ENCODE measurements around the gene HK2.

HK2 gene

DNA sequence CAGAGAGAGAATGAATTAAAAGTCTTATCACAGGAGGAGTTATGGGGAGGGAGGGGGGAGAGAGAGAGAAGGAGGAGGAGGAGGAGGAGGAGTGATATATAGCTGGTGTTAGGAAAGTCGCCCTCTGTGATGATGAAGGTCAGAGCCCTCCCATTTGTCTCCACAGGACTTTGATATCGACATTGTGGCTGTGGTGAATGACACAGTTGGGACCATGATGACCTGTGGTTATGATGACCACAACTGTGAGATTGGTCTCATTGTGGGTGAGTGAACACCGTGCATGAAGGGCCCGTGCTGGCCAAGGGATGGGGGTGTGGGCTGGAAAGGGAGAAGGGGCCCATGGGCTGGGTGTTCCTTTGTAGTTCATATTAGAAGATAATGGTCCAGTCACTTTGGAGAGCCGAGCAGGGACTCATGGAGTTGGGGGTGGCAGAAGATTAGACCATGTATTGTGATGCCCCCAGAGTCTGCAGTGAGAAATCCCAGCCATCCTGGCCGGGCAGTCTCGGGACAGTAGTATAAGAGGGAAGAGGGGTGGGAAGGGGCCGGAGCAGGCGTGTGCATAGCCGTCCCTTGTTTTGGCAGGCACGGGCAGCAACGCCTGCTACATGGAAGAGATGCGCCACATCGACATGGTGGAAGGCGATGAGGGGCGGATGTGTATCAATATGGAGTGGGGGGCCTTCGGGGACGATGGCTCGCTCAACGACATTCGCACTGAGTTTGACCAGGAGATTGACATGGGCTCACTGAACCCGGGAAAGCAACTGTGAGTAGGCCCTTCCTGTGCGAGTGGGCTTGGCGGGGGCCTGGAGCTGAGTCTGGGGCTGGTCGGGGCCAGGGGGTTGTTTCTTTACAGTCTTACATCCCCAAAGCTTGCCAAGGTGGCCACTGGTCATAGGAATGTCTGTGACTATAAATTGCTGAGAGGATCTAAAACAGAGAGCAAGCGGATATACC, 40.0 kb downstream of the HK2 start:
- DNase-seq (ENCODE audit: insufficient read length, low spot score) (no peak), FAIRE-seq (no peak)
- TF ChIP-seq SPI1 (IDR thresholded peaks at IDR 0.05; ENCODE audit: low read depth, low read length) (no peak), POU2F2 (IDR thresholded peaks at IDR 0.05; ENCODE audit: low read depth, low read length) (no peak)

DNA sequence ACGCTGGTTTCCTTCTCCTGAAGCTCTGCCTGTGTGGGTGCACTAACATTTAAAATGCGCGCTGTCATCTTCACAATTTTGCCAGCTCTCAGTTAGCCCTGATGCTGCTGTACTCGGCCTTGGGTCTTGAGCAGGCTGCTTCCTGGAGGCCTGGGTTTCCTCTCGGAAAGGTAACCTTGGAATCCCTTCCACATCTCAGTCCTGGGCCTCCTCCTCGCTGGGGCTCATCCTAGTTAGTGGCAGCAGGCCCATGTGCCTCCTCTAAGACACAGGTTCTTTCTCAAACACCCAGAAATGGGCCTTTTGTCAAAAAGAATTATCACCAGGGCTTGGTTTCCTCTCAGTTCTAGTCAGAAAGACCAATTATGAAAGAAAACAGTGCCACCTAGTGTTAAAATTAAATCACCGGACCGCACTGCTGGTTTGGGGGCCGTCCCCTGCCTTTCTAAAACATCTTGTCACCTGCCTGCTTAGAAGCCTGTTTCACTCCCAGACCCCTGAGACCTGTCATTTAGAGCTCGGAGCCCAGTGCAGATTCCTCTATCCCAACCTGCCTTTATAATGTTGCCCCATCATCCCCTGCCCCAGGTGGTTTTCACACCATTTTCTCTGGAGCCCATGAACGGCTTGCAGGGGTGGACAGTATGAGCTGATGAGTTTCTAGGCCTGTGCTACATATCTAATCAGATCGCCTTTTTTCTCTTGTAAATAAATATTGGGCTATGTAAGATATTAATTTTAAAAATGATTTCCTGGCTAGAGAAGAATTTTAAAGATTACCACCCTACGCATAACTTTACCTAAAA, 42.4 kb downstream of the HK2 start:
- TF ChIP-seq POLR2A (IDR thresholded peaks at IDR 0.05; ENCODE audit: low read depth, low read length) (no peak), POLR2AphosphoS5 (IDR thresholded peaks at IDR 0.05; ENCODE audit: low read depth, low read length) (no peak), POU2F2 (IDR thresholded peaks at IDR 0.05; ENCODE audit: low read depth, low read length) (no peak), PAX5 (IDR thresholded peaks at IDR 0.05; ENCODE audit: insufficient read depth, low read length, severe bottlenecking) (no peak), SPI1 (IDR thresholded peaks at IDR 0.05; ENCODE audit: low read depth, low read length) (no peak), TAF1 (IDR thresholded peaks at IDR 0.05; ENCODE audit: low read depth, low read length) (no peak)
- DNase-seq (ENCODE audit: insufficient read length, low spot score) (peak; percentile 59), FAIRE-seq (peak; percentile 51)

DNA sequence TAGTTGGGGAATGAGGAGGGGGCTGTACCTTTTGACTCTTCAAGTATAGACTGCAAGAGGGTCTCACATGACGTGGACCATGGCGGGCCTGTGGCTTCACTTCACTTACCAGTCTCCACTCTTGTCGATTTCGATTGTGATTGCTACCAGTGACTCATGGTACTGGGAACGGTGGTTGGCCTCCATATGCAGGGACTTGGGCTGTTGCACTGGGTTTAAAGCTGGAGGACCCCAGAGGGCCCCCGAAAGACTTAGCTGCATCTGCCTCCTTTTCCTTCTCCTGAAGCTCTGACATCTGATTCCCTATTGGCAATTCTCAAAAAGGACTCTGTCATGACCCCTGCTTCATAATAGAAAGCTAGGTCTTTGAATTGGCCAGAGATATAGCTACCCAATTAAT, 43.4 kb downstream of the HK2 start:
- FAIRE-seq (no peak), DNase-seq (ENCODE audit: insufficient read length, low spot score) (no peak)
- no peak for TF ChIP-seq SPI1 (IDR thresholded peaks at IDR 0.05; ENCODE audit: low read depth, low read length)

DNA sequence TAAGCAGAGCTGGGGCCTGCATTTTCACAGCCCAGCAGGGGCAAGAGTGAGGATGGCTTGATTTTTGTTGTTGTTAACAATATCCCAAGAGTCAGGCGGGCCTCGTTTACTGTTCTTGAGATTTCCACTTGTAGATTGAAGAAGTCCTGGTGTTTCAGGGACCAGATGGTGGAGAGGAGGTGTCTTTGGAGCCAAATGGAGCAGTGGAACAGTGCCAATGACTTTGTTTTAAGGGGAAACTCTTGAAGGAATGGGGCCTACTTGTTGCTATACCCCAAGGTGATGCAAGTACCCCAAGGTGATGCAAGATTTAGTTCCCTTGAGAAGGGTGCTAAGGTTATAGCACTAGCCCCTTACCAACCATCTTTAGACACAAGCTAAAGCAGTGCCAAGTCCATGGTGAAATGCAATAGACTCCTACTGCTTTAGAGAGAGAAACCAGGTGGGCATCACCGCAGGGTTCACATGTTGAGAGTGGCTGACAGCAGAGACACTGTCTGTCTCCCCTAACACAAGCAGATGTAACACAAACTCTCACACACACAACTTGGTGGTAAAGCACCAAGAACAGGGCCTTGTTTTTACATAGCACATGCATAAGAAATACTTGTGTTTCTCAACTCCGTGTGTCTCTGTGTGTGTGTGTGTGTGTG, 44.0 kb downstream of the HK2 start:
- DNase-seq (ENCODE audit: insufficient read length, low spot score) (no peak), FAIRE-seq (no peak)
- TF ChIP-seq SPI1 (IDR thresholded peaks at IDR 0.05; ENCODE audit: low read depth, low read length) (no peak), TAF1 (IDR thresholded peaks at IDR 0.05; ENCODE audit: low read depth, low read length) (no peak), PAX5 (IDR thresholded peaks at IDR 0.05; ENCODE audit: insufficient read depth, low read length, severe bottlenecking) (no peak), POLR2AphosphoS5 (IDR thresholded peaks at IDR 0.05; ENCODE audit: low read depth, low read length) (no peak), POLR2A (IDR thresholded peaks at IDR 0.05; ENCODE audit: low read depth, low read length) (no peak), POU2F2 (IDR thresholded peaks at IDR 0.05; ENCODE audit: low read depth, low read length) (no peak)

DNA sequence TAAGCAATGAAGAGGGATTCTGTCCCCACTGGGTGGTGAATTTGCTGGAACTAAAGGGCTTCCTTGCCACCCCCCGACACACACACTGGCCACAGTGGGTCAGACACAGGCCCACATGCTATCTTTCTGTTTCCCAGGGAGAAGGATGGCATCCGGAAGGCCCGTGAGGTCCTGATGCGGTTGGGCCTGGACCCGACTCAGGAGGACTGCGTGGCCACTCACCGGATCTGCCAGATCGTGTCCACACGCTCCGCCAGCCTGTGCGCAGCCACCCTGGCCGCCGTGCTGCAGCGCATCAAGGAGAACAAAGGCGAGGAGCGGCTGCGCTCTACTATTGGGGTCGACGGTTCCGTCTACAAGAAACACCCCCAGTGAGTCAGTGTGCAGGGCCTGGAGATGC, 44.6 kb downstream of the HK2 start:
- DNase-seq (ENCODE audit: insufficient read length, low spot score) (no peak), FAIRE-seq (no peak)
- TF ChIP-seq POLR2AphosphoS5 (IDR thresholded peaks at IDR 0.05; ENCODE audit: low read depth, low read length) (no peak), TAF1 (IDR thresholded peaks at IDR 0.05; ENCODE audit: low read depth, low read length) (no peak)

DNA sequence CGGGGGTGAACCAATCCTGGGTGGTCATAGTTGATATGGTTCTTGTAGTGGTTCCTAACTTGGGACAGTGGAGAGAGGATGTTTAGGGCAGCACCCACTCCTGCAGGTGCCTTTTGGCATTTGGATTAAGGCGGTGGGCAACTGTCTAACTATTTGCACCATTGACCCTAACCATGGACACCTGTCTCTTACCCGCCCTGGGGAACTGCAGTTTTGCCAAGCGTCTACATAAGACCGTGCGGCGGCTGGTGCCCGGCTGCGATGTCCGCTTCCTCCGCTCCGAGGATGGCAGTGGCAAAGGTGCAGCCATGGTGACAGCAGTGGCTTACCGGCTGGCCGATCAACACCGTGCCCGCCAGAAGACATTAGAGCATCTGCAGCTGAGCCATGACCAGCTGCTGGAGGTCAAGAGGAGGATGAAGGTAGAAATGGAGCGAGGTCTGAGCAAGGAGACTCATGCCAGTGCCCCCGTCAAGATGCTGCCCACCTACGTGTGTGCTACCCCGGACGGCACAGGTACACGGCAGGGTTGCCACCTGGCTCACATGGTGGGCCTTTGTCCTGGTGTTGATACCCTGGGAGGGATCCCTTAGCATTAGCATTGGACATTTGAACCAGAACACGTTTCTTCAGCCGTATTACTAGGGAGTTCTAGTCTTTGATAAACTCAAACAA, 46.3 kb downstream of the HK2 start:
- FAIRE-seq = no peak

DNA sequence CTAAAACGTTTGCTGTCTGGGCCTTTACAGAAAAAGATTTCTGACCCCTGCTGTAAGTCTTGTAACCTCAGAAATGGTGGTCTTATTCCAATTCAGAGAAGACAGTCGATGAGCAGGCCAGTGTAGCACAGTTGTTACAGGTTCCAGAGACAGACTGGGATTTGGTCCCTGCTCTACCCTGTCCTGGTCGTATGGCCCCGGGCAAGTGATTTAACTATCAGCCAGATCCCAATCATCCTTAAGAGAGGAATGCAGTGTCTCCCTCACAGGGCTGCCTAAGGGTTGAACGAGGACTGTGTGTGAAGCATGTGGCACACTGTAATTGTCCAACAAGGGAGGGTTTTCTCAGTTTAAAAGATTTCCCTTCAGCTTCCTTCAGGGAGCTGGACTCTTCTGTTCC, 47.2 kb downstream of the HK2 start:
- FAIRE-seq = no peak
- no peak for TF ChIP-seq POLR2A (IDR thresholded peaks at IDR 0.05; ENCODE audit: low read depth, low read length)
- TF ChIP-seq POLR2AphosphoS5 (IDR thresholded peaks at IDR 0.05; ENCODE audit: low read depth, low read length) = no peak
- no peak for TF ChIP-seq TAF1 (IDR thresholded peaks at IDR 0.05; ENCODE audit: low read depth, low read length)
- TF ChIP-seq POU2F2 (IDR thresholded peaks at IDR 0.05; ENCODE audit: low read depth, low read length) = no peak
- TF ChIP-seq SPI1 (IDR thresholded peaks at IDR 0.05; ENCODE audit: low read depth, low read length) = no peak
- no peak for TF ChIP-seq PAX5 (IDR thresholded peaks at IDR 0.05; ENCODE audit: insufficient read depth, low read length, severe bottlenecking)
- no peak for DNase-seq (ENCODE audit: insufficient read length, low spot score)

More for the DNA sequence above, 46.3 kb downstream of the HK2 start:
- no peak for TF ChIP-seq TAF1 (IDR thresholded peaks at IDR 0.05; ENCODE audit: low read depth, low read length)
- TF ChIP-seq POU2F2 (IDR thresholded peaks at IDR 0.05; ENCODE audit: low read depth, low read length) = no peak
- TF ChIP-seq SPI1 (IDR thresholded peaks at IDR 0.05; ENCODE audit: low read depth, low read length) = no peak
- no peak for TF ChIP-seq POLR2A (IDR thresholded peaks at IDR 0.05; ENCODE audit: low read depth, low read length)
- TF ChIP-seq POLR2AphosphoS5 (IDR thresholded peaks at IDR 0.05; ENCODE audit: low read depth, low read length) = no peak
- no peak for TF ChIP-seq PAX5 (IDR thresholded peaks at IDR 0.05; ENCODE audit: insufficient read depth, low read length, severe bottlenecking)
- no peak for DNase-seq (ENCODE audit: insufficient read length, low spot score)

DNA sequence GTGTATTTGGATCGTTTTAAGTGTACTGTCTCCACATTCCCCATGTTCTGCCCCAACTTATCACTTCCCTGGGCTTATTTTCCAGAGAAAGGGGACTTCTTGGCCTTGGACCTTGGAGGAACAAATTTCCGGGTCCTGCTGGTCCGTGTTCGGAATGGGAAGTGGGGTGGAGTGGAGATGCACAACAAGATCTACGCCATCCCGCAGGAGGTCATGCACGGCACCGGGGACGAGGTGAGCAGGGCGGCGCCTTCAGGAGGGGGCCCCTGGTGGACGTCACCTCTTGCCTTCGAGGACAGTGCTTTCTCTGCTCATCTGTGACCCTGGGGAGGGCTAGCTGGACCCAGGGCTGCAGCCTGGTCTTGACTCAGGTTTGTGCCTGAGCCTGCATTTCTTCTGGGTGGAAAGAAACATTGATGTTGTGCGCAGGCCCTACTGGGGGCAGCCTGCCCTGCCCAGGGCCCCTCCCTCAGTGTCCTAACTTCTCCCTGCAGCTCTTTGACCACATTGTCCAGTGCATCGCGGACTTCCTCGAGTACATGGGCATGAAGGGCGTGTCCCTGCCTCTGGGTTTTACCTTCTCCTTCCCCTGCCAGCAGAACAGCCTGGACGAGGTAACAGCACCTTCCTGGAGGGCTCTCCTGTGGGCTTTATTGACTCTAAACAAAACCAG, 47.8 kb downstream of the HK2 start:
- no peak for DNase-seq (ENCODE audit: insufficient read length, low spot score)
- no peak for FAIRE-seq
- TF ChIP-seq SPI1 (IDR thresholded peaks at IDR 0.05; ENCODE audit: low read depth, low read length) (no peak), POU2F2 (IDR thresholded peaks at IDR 0.05; ENCODE audit: low read depth, low read length) (no peak), POLR2A (IDR thresholded peaks at IDR 0.05; ENCODE audit: low read depth, low read length) (no peak), PAX5 (IDR thresholded peaks at IDR 0.05; ENCODE audit: insufficient read depth, low read length, severe bottlenecking) (no peak), POLR2AphosphoS5 (IDR thresholded peaks at IDR 0.05; ENCODE audit: low read depth, low read length) (no peak), TAF1 (IDR thresholded peaks at IDR 0.05; ENCODE audit: low read depth, low read length) (no peak)

DNA sequence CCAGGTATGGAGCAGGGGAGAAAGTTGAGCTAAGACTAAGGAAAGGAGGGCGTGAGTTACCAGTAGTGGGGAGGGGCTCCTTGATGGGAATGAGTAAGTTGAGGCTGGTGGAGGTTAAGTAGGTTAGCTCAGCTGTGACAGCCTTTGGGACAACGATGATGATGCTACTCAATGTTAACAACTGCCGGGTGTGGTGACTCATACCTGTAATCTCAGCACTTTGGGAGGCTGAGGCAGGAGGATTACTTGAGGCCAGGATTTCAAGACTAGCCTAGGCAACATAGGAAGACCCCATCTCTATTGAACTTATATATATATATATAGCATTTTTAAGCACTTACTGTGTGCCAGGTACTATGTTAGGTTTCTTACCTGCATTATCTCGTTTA, 48.4 kb downstream of the HK2 start:
- no peak for DNase-seq (ENCODE audit: insufficient read length, low spot score)
- FAIRE-seq = no peak
- TF ChIP-seq POU2F2 (IDR thresholded peaks at IDR 0.05; ENCODE audit: low read depth, low read length) (no peak), PAX5 (IDR thresholded peaks at IDR 0.05; ENCODE audit: insufficient read depth, low read length, severe bottlenecking) (no peak), TAF1 (IDR thresholded peaks at IDR 0.05; ENCODE audit: low read depth, low read length) (no peak), POLR2A (IDR thresholded peaks at IDR 0.05; ENCODE audit: low read depth, low read length) (no peak), POLR2AphosphoS5 (IDR thresholded peaks at IDR 0.05; ENCODE audit: low read depth, low read length) (no peak), SPI1 (IDR thresholded peaks at IDR 0.05; ENCODE audit: low read depth, low read length) (no peak)

All from GM12891 (cell line).